Subcutaneous adipose tissue (tissue), 4 donors: Measurements from ENCODE around the gene TPRA1. TPM values are rescaled to one million over a fixed set of nuclear protein-coding genes. Genes with fewer than 3 reads are reported as not detected.

ENCODE experiments used
- total RNA-seq, 4 donors: library from RNA; depleted of rRNA; stranded (reverse); fragments of >200 nt; gene quantifications; one replicate each; pipeline ENCODE4 v1.1.0, GENCODE V29; 2016
- TF ChIP-seq, protein P1 (sequence below): fragments of 450-650 bp; IDR thresholded peaks from one replicate; pipeline ENCODE4 v1.5.1; 2016; ENCODE audit warnings: low read depth, mild to moderate bottlenecking, control low read depth, antibody characterized with exemption, moderate library complexity

TPRA1 gene
- total RNA-seq, 4 donors from 2014 or later = 12.2 to 32.3 (median 25.8) TPM

- TF ChIP-seq, protein P1, sequence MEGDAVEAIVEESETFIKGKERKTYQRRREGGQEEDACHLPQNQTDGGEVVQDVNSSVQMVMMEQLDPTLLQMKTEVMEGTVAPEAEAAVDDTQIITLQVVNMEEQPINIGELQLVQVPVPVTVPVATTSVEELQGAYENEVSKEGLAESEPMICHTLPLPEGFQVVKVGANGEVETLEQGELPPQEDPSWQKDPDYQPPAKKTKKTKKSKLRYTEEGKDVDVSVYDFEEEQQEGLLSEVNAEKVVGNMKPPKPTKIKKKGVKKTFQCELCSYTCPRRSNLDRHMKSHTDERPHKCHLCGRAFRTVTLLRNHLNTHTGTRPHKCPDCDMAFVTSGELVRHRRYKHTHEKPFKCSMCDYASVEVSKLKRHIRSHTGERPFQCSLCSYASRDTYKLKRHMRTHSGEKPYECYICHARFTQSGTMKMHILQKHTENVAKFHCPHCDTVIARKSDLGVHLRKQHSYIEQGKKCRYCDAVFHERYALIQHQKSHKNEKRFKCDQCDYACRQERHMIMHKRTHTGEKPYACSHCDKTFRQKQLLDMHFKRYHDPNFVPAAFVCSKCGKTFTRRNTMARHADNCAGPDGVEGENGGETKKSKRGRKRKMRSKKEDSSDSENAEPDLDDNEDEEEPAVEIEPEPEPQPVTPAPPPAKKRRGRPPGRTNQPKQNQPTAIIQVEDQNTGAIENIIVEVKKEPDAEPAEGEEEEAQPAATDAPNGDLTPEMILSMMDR = no peak
Measured at GRCh38 chr3:127534564-127534963, 56.0 kb downstream of the TPRA1 start.

DNA sequence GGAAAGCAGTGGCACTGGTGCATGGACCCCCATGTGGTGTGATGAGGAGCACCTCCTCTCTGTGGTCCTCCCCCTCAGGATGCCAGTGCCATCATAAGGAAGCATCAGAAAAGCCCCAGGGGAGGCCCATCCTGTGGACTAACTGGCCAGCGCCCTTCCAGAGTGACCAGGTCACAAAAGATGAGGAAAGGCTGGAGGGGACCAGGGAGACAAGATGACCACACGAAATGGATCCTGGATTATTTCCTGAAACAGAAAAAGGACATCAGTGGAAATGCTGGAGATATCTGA lies 56.4 kb downstream of the TPRA1 start:
- TF ChIP-seq, protein P1 = no peak

GRCh38 chr3:127532561-127533203 lies 57.9 kb downstream of the TPRA1 start:
- TF ChIP-seq, protein P1 = no peak

DNA sequence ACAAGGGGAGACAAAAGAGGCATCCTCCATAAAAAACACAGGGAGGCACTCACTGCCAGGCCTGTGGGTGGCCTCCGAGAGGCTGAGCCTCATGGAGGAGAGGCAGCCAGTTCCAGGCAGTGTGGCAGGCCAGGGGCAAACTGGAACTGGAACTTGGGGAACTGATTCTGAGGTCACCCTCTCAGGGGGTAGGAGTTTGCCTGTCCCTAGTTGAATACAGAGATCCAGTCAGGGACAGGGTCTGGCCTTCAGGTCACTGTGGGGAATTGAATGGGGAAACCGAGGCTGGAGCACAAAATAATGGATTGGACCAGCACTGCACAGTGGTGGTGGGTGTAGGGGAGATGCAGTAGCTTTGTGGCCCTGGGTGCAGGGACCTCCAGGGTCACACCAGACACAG lies 58.7 kb downstream of the TPRA1 start:
- TF ChIP-seq, protein P1 = no peak

GRCh38 chr3:127529346-127530188 lies 61.0 kb downstream of the TPRA1 start:
- TF ChIP-seq, protein P1 = no peak

DNA sequence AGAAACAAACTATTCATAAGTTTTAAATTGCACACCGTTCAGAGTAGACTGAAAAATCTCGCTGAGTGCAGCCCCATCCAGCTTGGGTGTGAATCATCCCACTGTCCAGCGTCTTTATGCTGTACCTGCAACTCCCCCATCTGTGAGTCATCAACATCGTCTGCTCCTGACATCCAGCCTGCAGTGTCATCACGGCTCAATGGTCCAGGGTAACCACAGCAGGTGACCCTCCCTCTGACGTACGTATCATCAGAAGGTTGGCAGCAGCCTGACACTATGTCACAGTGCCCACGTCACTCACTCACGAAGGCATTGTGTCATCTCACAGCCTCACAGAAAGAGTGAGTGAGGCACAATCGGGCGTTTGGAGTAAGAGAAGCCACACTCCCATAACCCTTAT lies 65.2 kb downstream of the TPRA1 start:
- TF ChIP-seq, protein P1 = no peak

GRCh38 chr3:127524296-127524896 lies 66.1 kb downstream of the TPRA1 start:
- TF ChIP-seq, protein P1 = no peak
